ENCODE results near the gene TMOD3.

TMOD3 gene

DNA sequence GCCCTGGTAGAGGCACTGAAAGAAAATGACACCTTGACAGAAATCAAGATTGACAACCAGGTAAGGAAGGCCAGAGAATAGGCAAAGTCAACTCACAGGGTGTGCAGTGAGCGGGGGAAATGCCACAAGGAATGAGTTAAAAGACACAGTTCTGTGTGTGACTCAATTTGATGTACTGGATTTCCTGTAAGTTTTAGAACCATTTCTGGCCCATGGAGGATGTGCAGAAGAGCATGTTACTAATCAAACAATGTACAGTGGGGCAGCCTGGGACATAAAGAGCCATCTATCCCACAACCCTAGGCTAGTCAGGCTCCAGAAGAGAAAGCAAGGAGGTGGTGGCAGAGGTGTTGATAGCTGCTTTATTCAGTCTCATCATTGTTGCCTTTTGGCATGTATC lies 31.2 kb upstream of the TMOD3 start:
- Histone ChIP-seq H3K79me2 (ENCODE audit: low read length) (no peaks in the 10 kb centered on the region), H3K9me3 (ENCODE audit: insufficient read depth, low read length) (no peaks in the 10 kb centered on the region), H3K4me1 (ENCODE audit: low read length) (no peaks in the 10 kb centered on the region), H4K20me1 (ENCODE audit: insufficient read depth, low read length) (no peaks in the 10 kb centered on the region), H3K9ac (ENCODE audit: low read length) (no peak overlapping the region), H3K36me3 (replicated peaks; ENCODE audit: low read depth, low read length) (no peaks in the 10 kb centered on the region), H3K4me2 (ENCODE audit: low read length) (no peak overlapping the region), H3K27me3 (ENCODE audit: low read depth, low read length) (no peaks in the 10 kb centered on the region), H3K4me3 (ENCODE audit: low read length) (no peak overlapping the region), H3K27ac (ENCODE audit: low read length) (no peak overlapping the region), H2AFZ (ENCODE audit: low read depth, low read length) (no peak overlapping the region)
- TF ChIP-seq EZH2phosphoT487 (IDR thresholded peaks at IDR 0.05; ENCODE audit: low read depth): no peak
- TF ChIP-seq, protein P1, sequence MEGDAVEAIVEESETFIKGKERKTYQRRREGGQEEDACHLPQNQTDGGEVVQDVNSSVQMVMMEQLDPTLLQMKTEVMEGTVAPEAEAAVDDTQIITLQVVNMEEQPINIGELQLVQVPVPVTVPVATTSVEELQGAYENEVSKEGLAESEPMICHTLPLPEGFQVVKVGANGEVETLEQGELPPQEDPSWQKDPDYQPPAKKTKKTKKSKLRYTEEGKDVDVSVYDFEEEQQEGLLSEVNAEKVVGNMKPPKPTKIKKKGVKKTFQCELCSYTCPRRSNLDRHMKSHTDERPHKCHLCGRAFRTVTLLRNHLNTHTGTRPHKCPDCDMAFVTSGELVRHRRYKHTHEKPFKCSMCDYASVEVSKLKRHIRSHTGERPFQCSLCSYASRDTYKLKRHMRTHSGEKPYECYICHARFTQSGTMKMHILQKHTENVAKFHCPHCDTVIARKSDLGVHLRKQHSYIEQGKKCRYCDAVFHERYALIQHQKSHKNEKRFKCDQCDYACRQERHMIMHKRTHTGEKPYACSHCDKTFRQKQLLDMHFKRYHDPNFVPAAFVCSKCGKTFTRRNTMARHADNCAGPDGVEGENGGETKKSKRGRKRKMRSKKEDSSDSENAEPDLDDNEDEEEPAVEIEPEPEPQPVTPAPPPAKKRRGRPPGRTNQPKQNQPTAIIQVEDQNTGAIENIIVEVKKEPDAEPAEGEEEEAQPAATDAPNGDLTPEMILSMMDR (IDR thresholded peaks at IDR 0.05; ENCODE audit: low read depth, low read length): no peak

DNA sequence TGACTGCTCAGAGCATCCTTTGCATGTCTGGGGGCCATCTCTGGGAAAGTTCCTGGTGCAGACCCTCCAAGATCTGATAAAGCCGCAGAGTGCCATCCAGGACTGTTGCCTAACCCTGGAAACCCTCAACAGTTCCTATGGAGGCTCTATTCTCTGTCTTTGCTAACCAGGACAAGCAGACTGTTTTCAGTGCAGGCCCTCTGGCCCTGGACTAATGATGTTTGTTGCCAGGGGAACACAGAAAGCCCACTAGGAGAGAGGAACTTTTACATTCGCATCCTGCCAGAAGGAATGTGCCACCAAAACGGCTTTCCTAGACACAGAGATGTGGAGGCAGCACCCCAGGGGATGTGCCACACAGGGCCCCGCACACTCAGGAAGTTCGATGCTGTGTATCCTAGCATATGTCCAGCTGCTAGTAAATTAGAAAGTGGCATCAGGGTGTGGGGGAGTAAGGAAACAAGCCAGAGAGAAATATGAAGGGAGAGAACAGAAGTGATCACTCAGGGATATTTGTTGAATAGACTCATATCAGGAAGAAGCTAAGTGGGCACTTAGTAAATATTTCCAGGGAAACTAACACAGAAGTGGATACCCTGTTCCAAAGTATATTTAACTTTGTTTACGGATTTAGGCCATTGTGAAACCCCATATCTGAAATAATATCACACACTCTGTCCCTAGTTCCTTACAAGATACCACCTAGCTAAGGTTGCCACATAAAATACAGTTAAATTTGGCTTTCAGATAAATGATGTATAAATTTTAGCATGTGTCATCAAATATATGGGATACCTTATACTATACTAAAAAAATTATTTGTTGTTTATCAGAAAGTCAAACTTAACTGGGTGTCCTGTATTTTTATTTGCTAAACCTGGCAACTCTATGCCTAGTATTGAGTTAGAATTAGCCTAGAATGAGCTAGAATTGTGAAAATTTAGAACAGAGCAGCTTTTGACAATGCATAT lies 29.9 kb upstream of the TMOD3 start:
- Histone ChIP-seq H3K4me1 (ENCODE audit: low read length) (no peaks in the 10 kb centered on the region), H4K20me1 (ENCODE audit: insufficient read depth, low read length) (no peaks in the 10 kb centered on the region), H3K4me3 (ENCODE audit: low read length) (no peak overlapping the region), H3K27ac (ENCODE audit: low read length) (no peak overlapping the region), H3K9me3 (ENCODE audit: insufficient read depth, low read length) (no peaks in the 10 kb centered on the region), H3K79me2 (ENCODE audit: low read length) (no peaks in the 10 kb centered on the region), H3K36me3 (replicated peaks; ENCODE audit: low read depth, low read length) (no peaks in the 10 kb centered on the region), H2AFZ (ENCODE audit: low read depth, low read length) (no peak overlapping the region), H3K27me3 (ENCODE audit: low read depth, low read length) (no peaks in the 10 kb centered on the region), H3K9ac (ENCODE audit: low read length) (no peak overlapping the region), H3K4me2 (ENCODE audit: low read length) (no peak overlapping the region)
- TF ChIP-seq, protein P1 (IDR thresholded peaks at IDR 0.05; ENCODE audit: low read depth, low read length): no peak
- no peak for TF ChIP-seq EZH2phosphoT487 (IDR thresholded peaks at IDR 0.05; ENCODE audit: low read depth)

DNA sequence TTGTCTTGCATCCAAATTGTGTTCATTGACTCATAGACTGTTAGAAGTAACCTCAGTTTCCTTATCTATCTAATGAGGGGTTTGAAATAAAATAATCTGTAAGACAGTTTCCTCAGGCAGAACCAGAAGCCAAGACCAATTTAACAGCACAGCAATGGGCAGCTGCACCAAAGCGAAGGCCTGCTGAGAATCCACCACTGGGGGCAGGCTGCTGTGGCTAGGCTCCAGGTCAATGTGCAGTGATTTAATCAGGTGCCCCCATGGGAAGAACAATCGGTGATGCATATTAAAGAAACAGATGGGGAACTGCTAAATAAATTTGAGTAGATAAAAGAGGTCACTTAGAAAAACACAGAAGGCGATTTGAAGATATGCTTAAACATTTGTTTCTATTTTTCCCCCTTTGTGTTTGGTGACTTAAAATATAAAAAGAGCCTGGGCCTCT lies 28.0 kb upstream of the TMOD3 start:
- Histone ChIP-seq H4K20me1 (ENCODE audit: insufficient read depth, low read length) (no peaks in the 10 kb centered on the region), H3K4me3 (ENCODE audit: low read length) (no peak overlapping the region), H3K27me3 (ENCODE audit: low read depth, low read length) (no peaks in the 10 kb centered on the region), H3K4me1 (ENCODE audit: low read length) (no peaks in the 10 kb centered on the region), H3K4me2 (ENCODE audit: low read length) (no peak overlapping the region), H3K9me3 (ENCODE audit: insufficient read depth, low read length) (no peaks in the 10 kb centered on the region), H3K79me2 (ENCODE audit: low read length) (no peaks in the 10 kb centered on the region), H3K27ac (ENCODE audit: low read length) (no peak overlapping the region), H2AFZ (ENCODE audit: low read depth, low read length) (no peak overlapping the region), H3K36me3 (replicated peaks; ENCODE audit: low read depth, low read length) (no peaks in the 10 kb centered on the region), H3K9ac (ENCODE audit: low read length) (no peak overlapping the region)
- TF ChIP-seq EZH2phosphoT487 (IDR thresholded peaks at IDR 0.05; ENCODE audit: low read depth): no peak
- TF ChIP-seq, protein P1 (IDR thresholded peaks at IDR 0.05; ENCODE audit: low read depth, low read length): peak; percentile 61

DNA sequence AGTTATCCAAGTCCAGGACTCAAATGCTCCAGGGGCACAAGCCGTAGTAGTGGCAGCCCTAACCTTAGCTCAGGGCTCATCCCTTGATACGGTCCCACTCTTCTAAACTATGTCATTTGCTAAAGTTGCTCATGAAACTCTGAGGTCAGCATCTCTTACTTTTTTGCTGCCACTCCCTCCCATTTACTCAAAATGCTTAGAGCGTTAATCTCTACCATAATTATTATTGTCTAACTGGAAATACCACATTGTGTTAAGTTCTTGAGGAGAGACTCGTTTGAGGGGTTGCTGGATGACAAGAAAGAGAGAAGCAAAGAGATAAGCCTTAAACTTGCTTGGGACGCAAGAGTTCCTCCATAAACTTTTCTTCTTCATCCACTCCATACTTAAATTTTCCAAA lies 26.9 kb upstream of the TMOD3 start:
- no peak overlapping the region for H3K9ac ChIP-seq (ENCODE audit: low read length)
- no peaks in the 10 kb centered on the region for H3K9me3 ChIP-seq (ENCODE audit: insufficient read depth, low read length)
- no peak overlapping the region for H3K27ac ChIP-seq (ENCODE audit: low read length)
- H2AFZ ChIP-seq (ENCODE audit: low read depth, low read length): no peak overlapping the region
- H3K4me2 ChIP-seq (ENCODE audit: low read length): no peak overlapping the region
- no peaks in the 10 kb centered on the region for H3K27me3 ChIP-seq (ENCODE audit: low read depth, low read length)
- no peaks in the 10 kb centered on the region for H3K79me2 ChIP-seq (ENCODE audit: low read length)
- no peaks in the 10 kb centered on the region for H3K36me3 ChIP-seq (replicated peaks; ENCODE audit: low read depth, low read length)
- no peak overlapping the region for H3K4me3 ChIP-seq (ENCODE audit: low read length)
- no peaks in the 10 kb centered on the region for H3K4me1 ChIP-seq (ENCODE audit: low read length)
- no peak for TF ChIP-seq EZH2phosphoT487 (IDR thresholded peaks at IDR 0.05; ENCODE audit: low read depth)
- TF ChIP-seq, protein P1 (IDR thresholded peaks at IDR 0.05; ENCODE audit: low read depth, low read length): no peak
- no peaks in the 10 kb centered on the region for H4K20me1 ChIP-seq (ENCODE audit: insufficient read depth, low read length)
